ENCODE measurements around the gene RXRG. TPM values are rescaled to one million over a fixed set of nuclear protein-coding genes. Genes with fewer than 3 reads are reported as not detected.

Gene RXRG
- total and polyA plus RNA-seq, 2 donors (not counting 1 experiment from before 2014, with no cell fraction given): not detected

GRCh38 chr1:165443539-165444311, 1.2 kb downstream of the RXRG start:
- Histone ChIP-seq H3K9ac (ENCODE audit: low read length) (no peak overlapping the region), H3K4me1 (ENCODE audit: control insufficient read depth in 2 of 2, insufficient read depth in 2 of 2, low read length in 2 of 2) (peaks cover 13 to 16% of the 10 kb centered on the region in 2 donors), H3K36me3 (replicated peaks in 1 of 2; ENCODE audit: control extremely low read depth in 1 of 2, control insufficient read depth in 1 of 2, extremely low read depth in 1 of 2, insufficient read depth in 2 of 2, low read length in 1 of 2) (no peaks in the 10 kb centered on the region), H4K20me1 (ENCODE audit: control insufficient read depth, insufficient read depth, low read length, poor library complexity, severe bottlenecking) (no peaks in the 10 kb centered on the region), H3K27ac (ENCODE audit: low read length in 2 of 2) (no peak overlapping the region), H3K4me2 (replicated peaks; ENCODE audit: low read depth, low read length, poor library complexity, severe bottlenecking) (no peak overlapping the region), H3K27me3 (replicated peaks in 1 of 4; ENCODE audit: control extremely low read depth in 1 of 4, control insufficient read depth in 3 of 4, insufficient read depth in 4 of 4, low read length in 3 of 4) (peaks cover 0 to 57% (median 32%) of the 10 kb centered on the region in 4 experiments), H3K79me2 (ENCODE audit: control insufficient read depth, insufficient read depth, low read length) (no peaks in the 10 kb centered on the region), H2AFZ (ENCODE audit: insufficient read depth, low read depth, low read length, poor library complexity, severe bottlenecking) (no peak overlapping the region), H3K9me3 (ENCODE audit: control extremely low read depth in 1 of 3, control insufficient read depth in 2 of 3, insufficient read depth in 1 of 3, low read length in 2 of 3) (no peaks in the 10 kb centered on the region), H3K4me3 (ENCODE audit: control extremely low read depth in 1 of 5, extremely low read depth in 1 of 5, insufficient read depth in 1 of 5, low read depth in 2 of 5, low read length in 4 of 5) (no peak overlapping the region)
- POLR2A ChIA-PET: no interaction called here
- no peak overlapping the region for H3K27ac Mint-ChIP-seq
- intact Hi-C loops (cut with micrococcal nuclease): no loop called here
- TF ChIP-seq CTCF (IDR thresholded peaks at IDR 0.05): no peak
- TF ChIP-seq EZH2 (IDR thresholded peaks at IDR 0.05; ENCODE audit: borderline replicate concordance, insufficient read depth, low read depth, low read length, poor library complexity, severe bottlenecking): no peak
- H3K27me3 Mint-ChIP-seq: peaks cover 49% of the 10 kb centered on the region
- CTCF ChIA-PET: interaction anchor here (1.5 kb wide), 1 partner anchor 8 kb away, joined by 3 read pairs; no protein-coding TSS in a partner anchor
- no peak overlapping the region for H3K4me3 Mint-ChIP-seq
- DNase-seq (no peak), ATAC-seq (ENCODE audit: low read depth) (no peak)
- 14% methylated on average over 5 of the region's 8 CpGs for WGBS (ENCODE audit: insufficient coverage)
- H3K4me1 Mint-ChIP-seq: no peaks in the 10 kb centered on the region
- H3K9me3 Mint-ChIP-seq (ENCODE audit: insufficient read depth): no peaks in the 10 kb centered on the region

- Histone ChIP-seq H3K4me2 (replicated peaks; ENCODE audit: low read depth, low read length, poor library complexity, severe bottlenecking) (no peak overlapping the region), H3K36me3 (replicated peaks in 1 of 2; ENCODE audit: control extremely low read depth in 1 of 2, control insufficient read depth in 1 of 2, extremely low read depth in 1 of 2, insufficient read depth in 2 of 2, low read length in 1 of 2) (no peaks in the 10 kb centered on the region), H2AFZ (ENCODE audit: insufficient read depth, low read depth, low read length, poor library complexity, severe bottlenecking) (no peak overlapping the region), H3K9ac (ENCODE audit: low read length) (no peak overlapping the region), H3K79me2 (ENCODE audit: control insufficient read depth, insufficient read depth, low read length) (no peaks in the 10 kb centered on the region), H3K9me3 (ENCODE audit: control extremely low read depth in 1 of 3, control insufficient read depth in 2 of 3, insufficient read depth in 1 of 3, low read length in 2 of 3) (no peaks in the 10 kb centered on the region), H3K4me1 (ENCODE audit: control insufficient read depth in 2 of 2, insufficient read depth in 2 of 2, low read length in 2 of 2) (peaks cover 13 to 16% of the 10 kb centered on the region in 2 donors), H3K27ac (ENCODE audit: low read length in 2 of 2) (no peak overlapping the region), H3K27me3 (replicated peaks in 1 of 4; ENCODE audit: control extremely low read depth in 1 of 4, control insufficient read depth in 3 of 4, insufficient read depth in 4 of 4, low read length in 3 of 4) (peaks cover 0 to 57% (median 26%) of the 10 kb centered on the region in 4 experiments), H4K20me1 (ENCODE audit: control insufficient read depth, insufficient read depth, low read length, poor library complexity, severe bottlenecking) (no peaks in the 10 kb centered on the region), H3K4me3 (ENCODE audit: control extremely low read depth in 1 of 5, extremely low read depth in 1 of 5, insufficient read depth in 1 of 5, low read depth in 2 of 5, low read length in 4 of 5) (no peak overlapping the region)
- Mint-ChIP-seq H3K4me1 (no peaks in the 10 kb centered on the region), H3K4me3 (no peak overlapping the region), H3K27ac (no peak overlapping the region), H3K9me3 (ENCODE audit: insufficient read depth) (no peaks in the 10 kb centered on the region), H3K27me3 (peaks cover 39% of the 10 kb centered on the region)
- CTCF ChIA-PET: interaction anchor here (0.9 to 1.5 kb wide), 2 partner anchors 9 to 49 kb away, joined by 3 read pairs; no protein-coding TSS in a partner anchor
- ATAC-seq (ENCODE audit: low read depth): no peak
- TF ChIP-seq CTCF (IDR thresholded peaks at IDR 0.05): no peak
- intact Hi-C loops (cut with micrococcal nuclease): no loop called here
- POLR2A ChIA-PET: no interaction called here
- no peak for DNase-seq
These were observed 2.3 kb downstream of the RXRG start for GRCh38 chr1:165442653-165443052.

Measured in B cell (primary cell).